22Rv1 (cell line): ENCODE results near the gene CCDC187.

Experiments used
- H3K27ac ChIP-seq: fragments of 450-650 bp; 2 replicates; pipeline ENCODE4 v1.5.1; 2017
- ZFX ChIP-seq: fragments of 450-650 bp; IDR thresholded peaks from 2 replicates; pipeline ENCODE4 v1.6.1; 2017; ENCODE audit warnings: antibody characterized with exemption, borderline replicate concordance
- TF ChIP-seq, protein P1 (sequence below): fragments of 450-650 bp; IDR thresholded peaks from 2 replicates; pipeline ENCODE4 v1.5.1; 2017; ENCODE audit warnings: mild to moderate bottlenecking

Gene CCDC187

DNA sequence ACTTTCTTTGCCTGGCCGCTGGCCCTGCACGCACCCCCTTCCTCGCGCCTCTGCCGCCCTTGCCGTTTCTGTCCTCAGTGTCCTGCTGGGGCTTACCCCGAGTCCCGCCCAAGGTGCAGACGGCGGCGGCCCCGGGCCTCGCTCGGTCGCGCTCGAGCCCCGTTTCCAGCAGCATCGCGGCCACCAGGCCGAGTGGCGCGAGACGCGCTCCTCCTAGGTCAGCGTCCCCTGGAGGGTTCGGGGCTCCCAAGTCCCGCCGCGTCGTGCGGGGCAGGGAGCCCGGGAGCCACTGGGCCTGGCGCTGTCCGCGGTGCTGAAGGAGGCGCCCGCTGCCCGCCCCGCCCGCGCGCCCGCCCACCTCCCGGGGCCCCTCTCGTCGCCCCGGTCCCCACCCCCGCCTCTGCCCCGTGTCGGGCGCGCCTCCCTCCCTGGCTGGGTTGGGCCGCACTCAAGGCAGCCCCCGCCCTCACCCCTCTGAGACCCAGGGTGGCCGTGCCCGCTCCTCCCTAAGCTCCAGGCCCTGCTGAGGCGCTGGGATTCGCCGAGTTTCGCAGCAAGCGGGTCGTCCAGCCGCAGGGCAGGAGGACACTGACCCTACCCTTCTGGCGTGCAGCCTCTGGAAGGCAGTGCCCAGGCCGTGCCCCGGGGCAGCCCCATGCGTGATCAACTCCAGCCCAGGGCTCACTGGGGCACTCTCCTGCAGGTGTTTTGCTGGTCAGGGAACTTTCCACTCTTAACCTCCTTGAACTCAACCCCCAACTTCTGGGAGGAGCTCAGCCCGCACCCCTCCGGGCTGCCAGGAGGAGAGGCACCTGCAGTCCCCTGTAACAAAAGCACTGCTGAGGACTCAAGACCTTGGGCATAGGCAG lies 98.8 kb downstream of the CCDC187 start, which contains the start of gene LHX3:
TSS of gene LHX3 (minus strand) at position 291 of the 869 bp plus-strand sequence. CDS start at position 175, 116 bp downstream.
- no peak within 1 kb of the TSS for H3K27ac ChIP-seq
- TF ChIP-seq, protein P1, sequence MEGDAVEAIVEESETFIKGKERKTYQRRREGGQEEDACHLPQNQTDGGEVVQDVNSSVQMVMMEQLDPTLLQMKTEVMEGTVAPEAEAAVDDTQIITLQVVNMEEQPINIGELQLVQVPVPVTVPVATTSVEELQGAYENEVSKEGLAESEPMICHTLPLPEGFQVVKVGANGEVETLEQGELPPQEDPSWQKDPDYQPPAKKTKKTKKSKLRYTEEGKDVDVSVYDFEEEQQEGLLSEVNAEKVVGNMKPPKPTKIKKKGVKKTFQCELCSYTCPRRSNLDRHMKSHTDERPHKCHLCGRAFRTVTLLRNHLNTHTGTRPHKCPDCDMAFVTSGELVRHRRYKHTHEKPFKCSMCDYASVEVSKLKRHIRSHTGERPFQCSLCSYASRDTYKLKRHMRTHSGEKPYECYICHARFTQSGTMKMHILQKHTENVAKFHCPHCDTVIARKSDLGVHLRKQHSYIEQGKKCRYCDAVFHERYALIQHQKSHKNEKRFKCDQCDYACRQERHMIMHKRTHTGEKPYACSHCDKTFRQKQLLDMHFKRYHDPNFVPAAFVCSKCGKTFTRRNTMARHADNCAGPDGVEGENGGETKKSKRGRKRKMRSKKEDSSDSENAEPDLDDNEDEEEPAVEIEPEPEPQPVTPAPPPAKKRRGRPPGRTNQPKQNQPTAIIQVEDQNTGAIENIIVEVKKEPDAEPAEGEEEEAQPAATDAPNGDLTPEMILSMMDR = no peak

DNA sequence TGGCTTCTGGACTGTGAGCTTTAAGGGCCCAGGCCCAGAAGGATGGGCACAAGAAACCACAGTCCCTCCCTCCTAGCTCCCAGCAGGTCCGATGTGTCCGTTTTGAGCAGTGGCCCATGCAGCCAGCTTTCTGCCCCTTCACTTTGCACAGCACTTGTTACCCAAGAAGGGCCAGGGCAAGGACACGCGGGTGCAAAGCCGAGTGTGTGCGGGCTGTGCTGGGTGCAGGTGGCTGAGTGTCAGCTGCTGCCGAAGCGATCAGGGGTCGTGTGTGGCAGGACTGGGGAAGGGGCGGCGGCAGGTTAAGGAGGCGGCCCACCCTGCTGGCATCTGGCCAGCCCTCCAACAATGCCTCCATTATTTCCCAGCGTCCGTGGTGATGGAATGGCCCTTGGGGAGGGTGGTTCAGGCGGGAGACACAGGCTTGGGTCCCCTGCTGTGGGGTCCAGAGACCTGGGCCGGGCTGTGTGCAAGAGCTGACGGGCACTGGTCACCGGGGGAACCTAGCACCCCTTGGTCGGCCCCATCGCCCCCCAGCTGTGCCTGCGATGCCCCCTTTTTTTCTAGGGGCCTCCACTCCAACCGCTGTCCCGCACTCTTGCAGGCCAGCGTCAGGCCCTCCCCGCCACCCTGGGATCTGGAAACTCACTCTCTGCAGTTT lies 99.6 kb downstream of the CCDC187 start:
- no peak overlapping the region for H3K27ac ChIP-seq
- TF ChIP-seq ZFX = no peak
- TF ChIP-seq, protein P1 = no peak

DNA sequence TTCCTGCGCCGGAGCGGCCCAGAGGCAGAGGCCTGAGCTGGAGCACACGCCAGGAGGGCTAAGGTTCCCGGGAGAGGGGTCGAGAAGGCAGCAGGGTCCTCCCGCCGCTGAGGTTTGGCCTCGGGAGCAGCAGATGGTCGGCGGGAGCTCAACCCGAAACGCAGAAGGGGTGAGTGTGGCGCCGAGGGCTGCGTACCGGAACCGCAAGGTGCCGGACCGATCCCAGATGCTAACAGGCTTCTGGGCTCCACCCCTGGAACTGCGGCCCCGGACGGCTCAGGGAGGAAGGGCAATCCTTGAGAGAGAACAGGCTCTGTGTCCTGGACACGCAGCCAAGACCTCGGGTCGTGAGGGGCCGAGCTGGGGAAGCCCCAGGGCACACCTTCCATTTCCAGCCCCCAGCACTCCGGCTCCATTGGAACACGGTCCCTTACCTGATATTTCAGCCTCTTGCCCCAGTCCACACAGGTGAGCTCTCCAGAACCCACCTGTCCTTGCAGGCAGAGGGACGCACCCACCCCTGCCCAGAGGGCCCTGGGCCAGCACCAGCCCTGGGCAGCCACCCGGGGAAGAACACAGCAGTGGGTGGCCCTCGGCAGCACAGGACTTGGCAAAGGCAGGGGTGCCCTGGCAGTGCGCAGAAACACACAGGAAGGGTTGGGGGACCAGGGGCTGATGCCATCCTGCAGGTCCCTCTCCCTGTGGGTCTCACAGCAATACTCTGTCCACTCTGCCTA lies 100.3 kb downstream of the CCDC187 start:
- TF ChIP-seq, protein P1 = no peak
- TF ChIP-seq ZFX = no peak

GRCh38 chr9:136202454-136203407 lies 101.2 kb downstream of the CCDC187 start:
- H3K27ac ChIP-seq = no peak overlapping the region
- TF ChIP-seq, protein P1 = no peak
- TF ChIP-seq ZFX = no peak

More for the DNA sequence above, 100.3 kb downstream of the CCDC187 start:
- no peak overlapping the region for H3K27ac ChIP-seq

GRCh38 chr9:136201609-136202453 lies 102.1 kb downstream of the CCDC187 start:
- TF ChIP-seq, protein P1 = no peak
- no peak for TF ChIP-seq ZFX
- no peak overlapping the region for H3K27ac ChIP-seq

GRCh38 chr9:136201174-136201573 lies 102.7 kb downstream of the CCDC187 start:
- H3K27ac ChIP-seq = no peak overlapping the region
- no peak for TF ChIP-seq ZFX
- TF ChIP-seq, protein P1 = no peak
